Glutamatergic neuron (in vitro differentiated cells): ENCODE results near the gene CUL5. TPM values are rescaled to one million over a fixed set of nuclear protein-coding genes. Genes with fewer than 3 reads are reported as not detected.

Experiments used
- DNase-seq: peaks from one replicate; pipeline ENCODE4 v3.0.0; 2022
- H3K27ac Mint-ChIP-seq: one replicate; pipeline ENCODE4 v1.8.0; 2020; ENCODE audit warnings: mild to moderate bottlenecking, mixed read lengths, inconsistent platforms; ENCODE audit not compliant: unreplicated experiment
- H3K27me3 Mint-ChIP-seq: one replicate; pipeline ENCODE4 v1.8.0; 2020; ENCODE audit warnings: mild to moderate bottlenecking, moderate library complexity, mixed read lengths, inconsistent platforms; ENCODE audit not compliant: unreplicated experiment
- H3K36me3 Mint-ChIP-seq: one replicate; pipeline ENCODE4 v1.8.0; 2020; ENCODE audit warnings: mild to moderate bottlenecking, mixed read lengths, inconsistent platforms; ENCODE audit not compliant: unreplicated experiment
- H3K4me1 Mint-ChIP-seq: one replicate; pipeline ENCODE4 v1.8.0; 2020; ENCODE audit warnings: mild to moderate bottlenecking, low read depth, mixed read lengths, inconsistent platforms; ENCODE audit not compliant: unreplicated experiment
- H3K4me3 Mint-ChIP-seq: one replicate; pipeline ENCODE4 v1.8.0; 2020; ENCODE audit warnings: mild to moderate bottlenecking, mixed read lengths, inconsistent platforms; ENCODE audit not compliant: unreplicated experiment
- H3K9me3 Mint-ChIP-seq: one replicate; pipeline ENCODE4 v1.8.0; 2020; ENCODE audit warnings: mild to moderate bottlenecking, moderate library complexity, mixed read lengths, inconsistent platforms; ENCODE audit not compliant: unreplicated experiment
- total RNA-seq: library from RNA; stranded (reverse); fragmentation: NEBNext Ultra II Directional; extraction: Animal tissue kit (Norgen Biotek cat#: 25700); gene quantifications from one replicate; pipeline ENCODE4 v1.2.1, GENCODE V29; 2021; ENCODE audit not compliant: unreplicated experiment
- TF ChIP-seq, protein P1 (sequence below): fragments of 200-600 bp; sonication (generic); IDR thresholded peaks from one replicate; pipeline ENCODE4 v1.5.0; 2021; ENCODE audit not compliant: partially characterized antibody, unreplicated experiment

Gene CUL5
- total RNA-seq, 1 donor from 2014 or later = 40.5 TPM

DNA sequence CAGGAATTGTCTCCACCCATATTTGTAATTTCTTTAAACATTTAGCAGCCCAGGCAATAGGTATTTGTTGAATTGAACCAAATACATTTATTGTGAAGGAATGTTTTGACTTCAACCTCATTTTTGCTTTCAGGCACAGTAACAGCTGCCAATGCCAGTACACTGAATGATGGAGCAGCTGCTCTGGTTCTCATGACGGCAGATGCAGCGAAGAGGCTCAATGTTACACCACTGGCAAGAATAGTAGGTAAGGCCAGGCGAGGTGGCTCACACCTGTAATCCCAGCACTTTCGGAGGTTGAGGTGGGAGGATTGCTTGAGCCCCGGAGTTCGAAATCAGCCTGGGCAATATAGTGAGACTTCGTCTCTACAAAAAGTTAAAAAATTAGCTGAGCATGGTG, 133.6 kb downstream of the CUL5 start:
- Mint-ChIP-seq H3K4me3 (no peak overlapping the region), H3K27ac (no peak overlapping the region), H3K4me1 (peaks cover 8% of the 10 kb centered on the region), H3K9me3 (no peaks in the 10 kb centered on the region), H3K36me3 (no peaks in the 10 kb centered on the region), H3K27me3 (no peaks in the 10 kb centered on the region)
- TF ChIP-seq, protein P1, sequence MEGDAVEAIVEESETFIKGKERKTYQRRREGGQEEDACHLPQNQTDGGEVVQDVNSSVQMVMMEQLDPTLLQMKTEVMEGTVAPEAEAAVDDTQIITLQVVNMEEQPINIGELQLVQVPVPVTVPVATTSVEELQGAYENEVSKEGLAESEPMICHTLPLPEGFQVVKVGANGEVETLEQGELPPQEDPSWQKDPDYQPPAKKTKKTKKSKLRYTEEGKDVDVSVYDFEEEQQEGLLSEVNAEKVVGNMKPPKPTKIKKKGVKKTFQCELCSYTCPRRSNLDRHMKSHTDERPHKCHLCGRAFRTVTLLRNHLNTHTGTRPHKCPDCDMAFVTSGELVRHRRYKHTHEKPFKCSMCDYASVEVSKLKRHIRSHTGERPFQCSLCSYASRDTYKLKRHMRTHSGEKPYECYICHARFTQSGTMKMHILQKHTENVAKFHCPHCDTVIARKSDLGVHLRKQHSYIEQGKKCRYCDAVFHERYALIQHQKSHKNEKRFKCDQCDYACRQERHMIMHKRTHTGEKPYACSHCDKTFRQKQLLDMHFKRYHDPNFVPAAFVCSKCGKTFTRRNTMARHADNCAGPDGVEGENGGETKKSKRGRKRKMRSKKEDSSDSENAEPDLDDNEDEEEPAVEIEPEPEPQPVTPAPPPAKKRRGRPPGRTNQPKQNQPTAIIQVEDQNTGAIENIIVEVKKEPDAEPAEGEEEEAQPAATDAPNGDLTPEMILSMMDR = no peak
- no peak for DNase-seq

DNA sequence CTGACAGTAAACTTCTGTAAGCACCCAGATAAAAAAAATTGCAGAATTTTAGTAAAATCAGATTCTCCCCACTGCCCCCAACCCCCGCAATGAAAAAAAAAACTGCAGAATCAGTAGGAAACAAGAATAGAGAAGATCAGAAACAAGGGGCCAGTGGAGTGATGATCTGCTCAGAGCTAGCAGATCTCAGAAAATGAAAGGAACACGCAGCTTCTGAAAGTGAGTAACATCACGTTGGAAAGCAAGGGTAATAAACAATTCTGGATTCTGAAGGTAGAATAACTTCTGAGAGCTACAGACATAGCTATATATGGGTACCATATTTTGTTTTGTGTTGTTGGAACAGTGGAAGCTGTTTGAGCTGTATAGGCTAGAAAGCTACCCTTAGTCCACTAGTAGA, 135.9 kb downstream of the CUL5 start:
- H3K27me3 Mint-ChIP-seq = no peaks in the 10 kb centered on the region
- H3K4me1 Mint-ChIP-seq = peaks cover 8% of the 10 kb centered on the region
- no peak for DNase-seq
- no peaks in the 10 kb centered on the region for H3K9me3 Mint-ChIP-seq
- H3K4me3 Mint-ChIP-seq = no peak overlapping the region
- TF ChIP-seq, protein P1 = no peak
- H3K27ac Mint-ChIP-seq = no peak overlapping the region
- H3K36me3 Mint-ChIP-seq = no peaks in the 10 kb centered on the region

DNA sequence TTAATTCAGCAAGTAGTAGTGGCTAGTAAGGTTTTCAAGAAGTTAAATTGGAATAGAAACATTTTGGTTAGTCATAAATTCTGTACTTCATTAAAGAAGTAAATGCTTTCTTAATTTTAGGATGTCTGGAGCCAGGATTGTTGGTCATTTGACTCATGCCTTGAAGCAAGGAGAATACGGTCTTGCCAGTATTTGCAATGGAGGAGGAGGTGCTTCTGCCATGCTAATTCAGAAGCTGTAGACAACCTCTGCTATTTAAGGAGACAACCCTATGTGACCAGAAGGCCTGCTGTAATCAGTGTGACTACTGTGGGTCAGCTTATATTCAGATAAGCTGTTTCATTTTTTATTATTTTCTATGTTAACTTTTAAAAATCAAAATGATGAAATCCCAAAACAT, 138.5 kb downstream of the CUL5 start:
- Mint-ChIP-seq H3K27ac (no peak overlapping the region), H3K4me1 (peaks cover 8% of the 10 kb centered on the region), H3K9me3 (no peaks in the 10 kb centered on the region), H3K36me3 (no peaks in the 10 kb centered on the region), H3K4me3 (no peak overlapping the region), H3K27me3 (no peaks in the 10 kb centered on the region)
- DNase-seq = no peak
- TF ChIP-seq, protein P1 = no peak

DNA sequence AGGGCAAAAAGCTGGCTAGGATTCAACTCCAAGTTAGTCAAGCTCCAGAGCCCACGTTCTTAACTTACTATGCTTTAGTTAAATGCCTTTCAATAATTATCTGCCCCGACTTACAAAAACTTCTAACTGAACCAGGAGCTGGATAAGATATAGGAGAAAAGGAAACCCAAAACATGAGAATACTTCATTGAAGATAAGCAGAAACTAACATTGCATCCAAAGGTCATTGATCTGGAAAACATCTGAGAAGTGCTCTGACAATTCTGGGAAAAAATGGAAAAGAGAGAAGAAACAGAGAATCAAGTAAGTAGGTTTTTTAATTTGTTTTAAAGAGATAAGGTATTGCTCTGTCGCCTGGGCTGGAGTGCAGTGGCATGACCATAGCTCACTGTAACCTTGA, 139.9 kb downstream of the CUL5 start:
- no peak overlapping the region for H3K27ac Mint-ChIP-seq
- H3K36me3 Mint-ChIP-seq = no peaks in the 10 kb centered on the region
- no peak overlapping the region for H3K4me3 Mint-ChIP-seq
- H3K9me3 Mint-ChIP-seq = no peaks in the 10 kb centered on the region
- TF ChIP-seq, protein P1 = no peak
- no peaks in the 10 kb centered on the region for H3K27me3 Mint-ChIP-seq
- no peak for DNase-seq
- peaks cover 6% of the 10 kb centered on the region for H3K4me1 Mint-ChIP-seq

DNA sequence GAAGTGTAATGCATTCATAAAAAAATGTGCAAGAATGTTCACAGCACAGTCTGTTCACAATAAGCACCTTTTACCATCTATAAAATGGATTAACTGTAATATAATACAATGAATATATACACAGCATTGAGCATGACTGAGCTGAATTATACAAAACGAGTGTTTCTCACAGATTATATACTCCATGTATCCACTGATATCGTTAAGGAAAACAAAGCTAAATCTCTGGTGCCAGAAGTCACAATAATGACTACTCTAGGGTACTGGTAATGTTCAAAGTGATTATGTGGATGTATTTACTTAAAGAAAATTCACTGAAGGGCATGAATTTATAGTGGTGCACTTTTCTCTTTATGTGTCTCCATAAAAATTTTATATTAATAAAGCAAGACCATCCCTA, 145.9 kb downstream of the CUL5 start:
- no peak for DNase-seq
- no peaks in the 10 kb centered on the region for H3K9me3 Mint-ChIP-seq
- TF ChIP-seq, protein P1 = no peak
- H3K4me1 Mint-ChIP-seq = no peaks in the 10 kb centered on the region
- H3K27me3 Mint-ChIP-seq = no peaks in the 10 kb centered on the region
- H3K36me3 Mint-ChIP-seq = no peaks in the 10 kb centered on the region
- no peak overlapping the region for H3K4me3 Mint-ChIP-seq
- no peak overlapping the region for H3K27ac Mint-ChIP-seq

Other genes starting within 250 kb of the CUL5 start
- 3.5 TPM for gene SLC35F2, start 150.1 kb upstream of the CUL5 start, total RNA-seq
- gene RAB39A, start 80.5 kb upstream of the CUL5 start, total RNA-seq = 21.9 TPM
- 39.4 TPM for gene ACAT1, start 112.7 kb downstream of the CUL5 start, total RNA-seq
- 16.3 TPM for gene NPAT, start 213.7 kb downstream of the CUL5 start, total RNA-seq
- gene ATM, start 214.2 kb downstream of the CUL5 start, total RNA-seq = 139 TPM